OCI-LY7 (cell line): ENCODE results near the gene RTN4IP1.

Source experiments
- CTCF ChIP-seq: fragments of 200-600 bp; sonication (generic); conservative IDR thresholded peaks from 2 replicates; pipeline ENCODE4 v1.5.1; 2014; ENCODE audit warnings: mild to moderate bottlenecking, antibody characterized with exemption, low read length, moderate library complexity, mixed read lengths
- EZH2phosphoT487 ChIP-seq: fragments of 200-600 bp; sonication (generic); IDR thresholded peaks from 2 replicates; pipeline ENCODE4 v1.6.1; 2018; ENCODE audit warnings: low read depth, borderline replicate concordance, mild to moderate bottlenecking, mixed run types, antibody characterized with exemption, low read length, moderate library complexity, mixed read lengths

GRCh38 chr6:106617857-106618256 is 11.4 kb downstream of the RTN4IP1 start:
- TF ChIP-seq CTCF (no peak), EZH2phosphoT487 (no peak)
